ENCODE data around the gene TAF15. TPM values are rescaled to one million over a fixed set of nuclear protein-coding genes. Genes with fewer than 3 reads are reported as not detected.

Gene TAF15
- total and polyA plus RNA-seq, 2 donors (not counting 1 experiment from before 2014, with no cell fraction given): 51.0 to 246 TPM

DNA sequence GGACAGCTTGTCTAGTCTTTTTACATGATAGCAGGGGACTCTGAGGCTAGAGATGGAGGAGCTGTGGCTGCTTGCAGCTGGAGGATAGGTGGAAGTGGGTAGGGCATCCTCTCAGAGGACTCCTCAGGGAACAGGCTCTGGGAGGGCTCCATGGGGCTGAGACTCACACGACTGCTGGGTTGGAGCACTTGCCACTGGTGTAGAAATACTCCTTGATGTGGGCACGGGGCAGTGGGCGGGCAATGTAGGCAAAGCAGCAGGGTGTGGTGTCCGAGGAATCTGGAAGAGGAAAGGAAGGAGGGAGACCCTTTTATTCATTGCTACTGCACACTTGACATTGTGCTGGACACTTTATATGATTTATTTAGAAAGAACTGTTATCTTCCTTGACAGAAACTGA lies 69.1 kb downstream of the TAF15 start:
- H3K9me3 Mint-ChIP-seq (ENCODE audit: insufficient read depth): no peaks in the 10 kb centered on the region
- ATAC-seq (ENCODE audit: low read depth) (no peak), DNase-seq (no peak)
- Histone ChIP-seq H3K4me2 (replicated peaks; ENCODE audit: low read depth, low read length, poor library complexity, severe bottlenecking) (no peak overlapping the region), H3K79me2 (ENCODE audit: control insufficient read depth, insufficient read depth, low read length) (no peaks in the 10 kb centered on the region), H3K4me1 (ENCODE audit: control insufficient read depth in 2 of 2, insufficient read depth in 2 of 2, low read length in 2 of 2) (peaks cover 10 to 15% of the 10 kb centered on the region in 2 donors), H3K36me3 (replicated peaks in 1 of 2; ENCODE audit: control extremely low read depth in 1 of 2, control insufficient read depth in 1 of 2, extremely low read depth in 1 of 2, insufficient read depth in 2 of 2, low read length in 1 of 2) (no peaks in the 10 kb centered on the region), H3K9me3 (ENCODE audit: control extremely low read depth in 1 of 3, control insufficient read depth in 2 of 3, insufficient read depth in 1 of 3, low read length in 2 of 3) (no peaks in the 10 kb centered on the region), H3K4me3 (ENCODE audit: control extremely low read depth in 1 of 5, extremely low read depth in 1 of 5, insufficient read depth in 1 of 5, low read depth in 2 of 5, low read length in 4 of 5) (no peak overlapping the region), H3K9ac (ENCODE audit: low read length) (no peak overlapping the region), H2AFZ (ENCODE audit: insufficient read depth, low read depth, low read length, poor library complexity, severe bottlenecking) (no peak overlapping the region), H4K20me1 (ENCODE audit: control insufficient read depth, insufficient read depth, low read length, poor library complexity, severe bottlenecking) (no peaks in the 10 kb centered on the region), H3K27me3 (replicated peaks in 1 of 4; ENCODE audit: control extremely low read depth in 1 of 4, control insufficient read depth in 3 of 4, insufficient read depth in 4 of 4, low read length in 3 of 4) (no peaks in the 10 kb centered on the region), H3K27ac (ENCODE audit: low read length in 2 of 2) (no peak overlapping the region)
- H3K27ac Mint-ChIP-seq: no peak overlapping the region
- intact Hi-C loops (cut with micrococcal nuclease): no loop called here
- no peaks in the 10 kb centered on the region for H3K27me3 Mint-ChIP-seq
- no peak overlapping the region for H3K4me3 Mint-ChIP-seq
- ChIA-PET POLR2A (no interaction called here), CTCF (no interaction called here)
- no peak for TF ChIP-seq CTCF (IDR thresholded peaks at IDR 0.05)
- TF ChIP-seq EZH2 (IDR thresholded peaks at IDR 0.05; ENCODE audit: borderline replicate concordance, insufficient read depth, low read depth, low read length, poor library complexity, severe bottlenecking): no peak
- H3K4me1 Mint-ChIP-seq: peaks cover 33% of the 10 kb centered on the region
- WGBS (ENCODE audit: insufficient coverage): 38% methylated on average over 1 of the region's 4 CpGs

DNA sequence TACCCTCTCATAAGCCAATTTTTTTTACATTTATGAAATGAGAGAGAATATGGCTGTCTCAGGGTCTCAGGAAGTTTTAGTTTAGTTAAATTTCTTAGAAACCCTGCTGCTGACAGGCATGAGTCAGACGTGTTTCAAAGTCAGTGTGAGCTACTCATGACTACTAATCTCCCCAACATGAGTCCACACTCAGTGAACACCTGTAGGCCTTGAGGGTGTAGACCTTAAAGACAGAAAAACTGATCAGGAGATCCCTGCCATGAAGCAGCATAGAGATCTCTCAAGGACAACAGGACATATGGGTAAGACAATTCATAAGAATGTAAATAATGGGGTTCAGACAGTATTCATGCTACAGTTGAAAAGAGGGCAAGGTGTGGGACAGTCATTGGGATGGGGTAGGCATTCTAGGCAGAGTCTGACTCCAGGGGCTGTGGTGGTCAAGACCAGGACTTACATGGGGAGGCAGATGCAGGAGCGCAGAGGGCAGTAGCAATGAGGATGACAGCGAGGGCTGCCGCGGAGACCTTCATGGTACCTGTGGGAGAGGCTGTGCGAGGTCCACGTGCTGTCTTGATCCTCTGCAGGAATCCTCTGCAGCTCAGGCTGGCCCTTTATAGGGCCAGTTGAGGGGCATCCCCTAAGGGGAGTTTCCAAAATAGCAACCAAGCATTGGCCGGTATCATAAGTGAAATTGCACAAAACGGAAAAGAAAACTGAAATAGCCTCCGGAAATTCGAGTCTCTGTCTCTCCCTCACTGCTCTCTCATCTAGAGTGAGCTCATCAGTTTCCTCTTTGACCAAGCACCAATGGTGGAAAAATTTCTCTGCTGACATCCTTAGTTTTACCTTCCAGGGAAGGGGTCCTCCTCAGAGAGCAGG lies 70.7 kb downstream of the TAF15 start, which contains the start of gene CCL5:
Gene CCL5 (minus strand): TSS at position 588 of the 882 bp plus-strand sequence.
- Histone ChIP-seq H4K20me1 (ENCODE audit: control insufficient read depth, insufficient read depth, low read length, poor library complexity, severe bottlenecking) (no peaks in the 10 kb centered on the region), H3K79me2 (ENCODE audit: control insufficient read depth, insufficient read depth, low read length) (no peaks in the 10 kb centered on the region), H3K4me2 (replicated peaks; ENCODE audit: low read depth, low read length, poor library complexity, severe bottlenecking) (peak within 1 kb of the TSS; percentile 57), H3K4me1 (ENCODE audit: control insufficient read depth in 2 of 2, insufficient read depth in 2 of 2, low read length in 2 of 2) (peaks cover 10 to 15% of the 10 kb centered on the region in 2 donors), H3K4me3 (ENCODE audit: control extremely low read depth in 1 of 5, extremely low read depth in 1 of 5, insufficient read depth in 1 of 5, low read depth in 2 of 5, low read length in 4 of 5) (peak within 1 kb of the TSS in 4 of 5 experiments; percentile 7 to 47 (median 30)), H2AFZ (ENCODE audit: insufficient read depth, low read depth, low read length, poor library complexity, severe bottlenecking) (peak within 1 kb of the TSS; percentile 46), H3K36me3 (replicated peaks in 1 of 2; ENCODE audit: control extremely low read depth in 1 of 2, control insufficient read depth in 1 of 2, extremely low read depth in 1 of 2, insufficient read depth in 2 of 2, low read length in 1 of 2) (no peaks in the 10 kb centered on the region), H3K9me3 (ENCODE audit: control extremely low read depth in 1 of 3, control insufficient read depth in 2 of 3, insufficient read depth in 1 of 3, low read length in 2 of 3) (no peaks in the 10 kb centered on the region), H3K27me3 (replicated peaks in 1 of 4; ENCODE audit: control extremely low read depth in 1 of 4, control insufficient read depth in 3 of 4, insufficient read depth in 4 of 4, low read length in 3 of 4) (no peaks in the 10 kb centered on the region), H3K9ac (ENCODE audit: low read length) (peak within 1 kb of the TSS; percentile 53), H3K27ac (ENCODE audit: low read length in 2 of 2) (peak within 1 kb of the TSS; percentile 5 to 63)
- 67% methylated on average over 11 of the region's 11 CpGs for WGBS (ENCODE audit: insufficient coverage)
- POLR2A ChIA-PET: no interaction called here
- H3K4me3 Mint-ChIP-seq: peak within 1 kb of the TSS; percentile 80
- H3K27me3 Mint-ChIP-seq: no peaks in the 10 kb centered on the region
- intact Hi-C loops (cut with micrococcal nuclease): no loop called here
- CTCF ChIA-PET: no interaction called here
- DNase-seq (peak; percentile 51), ATAC-seq (ENCODE audit: low read depth) (peak; percentile 84)
- H3K4me1 Mint-ChIP-seq: peaks cover 33% of the 10 kb centered on the region
- TF ChIP-seq CTCF (IDR thresholded peaks at IDR 0.05) (no peak), EZH2 (IDR thresholded peaks at IDR 0.05; ENCODE audit: borderline replicate concordance, insufficient read depth, low read depth, low read length, poor library complexity, severe bottlenecking) (no peak)
- peak within 1 kb of the TSS; percentile 64 for H3K27ac Mint-ChIP-seq
- H3K9me3 Mint-ChIP-seq (ENCODE audit: insufficient read depth): no peaks in the 10 kb centered on the region

Measured in B cell (primary cell).